Measurements from ENCODE around the gene SLC5A3. TPM values are rescaled to one million over a fixed set of nuclear protein-coding genes. Genes with fewer than 3 reads are reported as not detected.

The SLC5A3 gene
- total RNA-seq, 1 donor from 2014 or later, result 45.4 TPM

- H3K4me3 Mint-ChIP-seq, result peak overlapping the region; percentile 96
- intact Hi-C loops (cut with micrococcal nuclease), result loop anchor here (2.0 to 10.0 kb wide), 4 partner anchors 14 to 540 kb away; partner anchors contain the start of genes CRYZL1, DONSON, ITSN1 and RCAN1
- no peaks in the 10 kb centered on the region for H3K9me3 Mint-ChIP-seq
- H3K27me3 Mint-ChIP-seq (ENCODE audit: insufficient read depth), result peaks cover 4% of the 10 kb centered on the region
- no peak for DNase-seq (ENCODE audit: low spot score)
- peaks cover 56% of the 10 kb centered on the region for H3K4me1 Mint-ChIP-seq (ENCODE audit: low read depth)
- H3K36me3 Mint-ChIP-seq (ENCODE audit: low read depth), result peaks cover 46% of the 10 kb centered on the region
- peak overlapping the region; percentile 90 for H3K27ac Mint-ChIP-seq
Measured at GRCh38 chr21:34074283-34075090, 1.1 kb downstream of the SLC5A3 start.

GRCh38 chr21:34075091-34075425, 1.7 kb downstream of the SLC5A3 start:
- peak overlapping the region; percentile 96 for H3K4me3 Mint-ChIP-seq
- H3K27ac Mint-ChIP-seq, result peak overlapping the region; percentile 90
- no peak for DNase-seq (ENCODE audit: low spot score)
- intact Hi-C loops (cut with micrococcal nuclease), result loop anchor here (2.0 to 10.0 kb wide), 3 partner anchors 14 to 540 kb away; partner anchors contain the start of genes CRYZL1, ITSN1 and RCAN1
- H3K9me3 Mint-ChIP-seq, result no peaks in the 10 kb centered on the region
- no peaks in the 10 kb centered on the region for H3K27me3 Mint-ChIP-seq (ENCODE audit: insufficient read depth)
- H3K4me1 Mint-ChIP-seq (ENCODE audit: low read depth), result peaks cover 62% of the 10 kb centered on the region
- H3K36me3 Mint-ChIP-seq (ENCODE audit: low read depth), result peaks cover 51% of the 10 kb centered on the region

GRCh38 chr21:34075760-34076660, 2.6 kb downstream of the SLC5A3 start:
- H3K27me3 Mint-ChIP-seq (ENCODE audit: insufficient read depth), result no peaks in the 10 kb centered on the region
- H3K9me3 Mint-ChIP-seq, result no peaks in the 10 kb centered on the region
- peak overlapping the region; percentile 96 for H3K4me3 Mint-ChIP-seq
- H3K4me1 Mint-ChIP-seq (ENCODE audit: low read depth), result peaks cover 71% of the 10 kb centered on the region
- intact Hi-C loops (cut with micrococcal nuclease), result loop anchor here (1.0 to 10.0 kb wide), 8 partner anchors 8 to 539 kb away; partner anchors contain the start of genes ATP5PO, CRYZL1, ITSN1 and RCAN1
- DNase-seq (ENCODE audit: low spot score), result no peak
- peak overlapping the region; percentile 83 for H3K27ac Mint-ChIP-seq
- peaks cover 61% of the 10 kb centered on the region for H3K36me3 Mint-ChIP-seq (ENCODE audit: low read depth)

GRCh38 chr21:34076835-34077234, 3.5 kb downstream of the SLC5A3 start:
- DNase-seq (ENCODE audit: low spot score), result no peak
- Mint-ChIP-seq H3K36me3 (ENCODE audit: low read depth) (peaks cover 66% of the 10 kb centered on the region), H3K4me1 (ENCODE audit: low read depth) (peaks cover 80% of the 10 kb centered on the region), H3K27ac (peak overlapping the region; percentile 20), H3K9me3 (no peaks in the 10 kb centered on the region), H3K4me3 (peak overlapping the region; percentile 96), H3K27me3 (ENCODE audit: insufficient read depth) (no peaks in the 10 kb centered on the region)
- intact Hi-C loops (cut with micrococcal nuclease), result loop anchor here (1.0 to 10.0 kb wide), 7 partner anchors 7 to 538 kb away; partner anchors contain the start of genes ATP5PO, CRYZL1, ITSN1 and RCAN1

DNA sequence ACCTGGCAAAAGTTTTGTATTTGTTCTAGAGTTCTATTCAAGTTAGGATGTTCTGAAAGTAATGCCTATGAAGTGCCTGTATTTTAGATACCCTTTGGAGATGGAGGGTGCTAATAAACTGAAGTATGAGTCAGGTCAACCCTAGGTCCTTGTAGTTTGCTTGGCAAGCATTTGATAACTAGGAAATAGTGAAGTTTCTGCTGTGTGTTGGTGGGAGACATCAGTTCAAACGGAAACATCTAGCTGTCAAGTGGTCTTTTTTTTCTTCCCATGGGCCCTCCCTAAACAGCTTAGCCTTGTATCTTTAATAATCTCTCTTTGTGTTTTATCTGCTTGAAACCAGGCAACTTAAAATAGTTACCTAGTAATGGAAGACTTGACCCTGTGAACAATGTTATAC, 4.5 kb downstream of the SLC5A3 start:
- Mint-ChIP-seq H3K4me3 (peak overlapping the region; percentile 61), H3K27me3 (ENCODE audit: insufficient read depth) (no peaks in the 10 kb centered on the region), H3K27ac (peak overlapping the region; percentile 70), H3K36me3 (ENCODE audit: low read depth) (peaks cover 77% of the 10 kb centered on the region), H3K9me3 (no peaks in the 10 kb centered on the region), H3K4me1 (ENCODE audit: low read depth) (peaks cover 86% of the 10 kb centered on the region)
- intact Hi-C loops (cut with micrococcal nuclease), result loop anchor here (1.0 to 10.0 kb wide), 7 partner anchors 9 to 537 kb away; partner anchors contain the start of genes CRYZL1, ITSN1 and RCAN1
- DNase-seq (ENCODE audit: low spot score), result no peak

DNA sequence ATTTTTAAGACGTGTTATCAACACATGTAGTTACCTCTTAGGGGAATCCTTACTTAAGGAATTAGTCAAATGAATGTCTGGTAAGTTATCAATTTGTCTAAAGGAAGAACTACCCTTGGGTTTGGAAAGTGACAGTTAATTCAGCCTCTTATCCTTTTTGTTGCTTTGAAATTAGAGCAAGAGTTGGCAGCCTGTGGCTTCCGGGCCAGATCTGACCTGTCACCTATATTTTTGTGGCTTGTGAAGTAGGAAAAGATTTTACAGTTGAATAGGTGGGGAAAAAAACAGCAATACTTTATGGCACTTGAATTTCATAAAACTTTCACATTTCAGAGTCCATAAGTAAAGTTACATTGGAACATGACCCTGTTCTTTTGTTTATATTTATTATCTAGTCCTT, 5.5 kb downstream of the SLC5A3 start:
- peak overlapping the region; percentile 70 for H3K27ac Mint-ChIP-seq
- DNase-seq (ENCODE audit: low spot score), result no peak
- peaks cover 85% of the 10 kb centered on the region for H3K36me3 Mint-ChIP-seq (ENCODE audit: low read depth)

DNA sequence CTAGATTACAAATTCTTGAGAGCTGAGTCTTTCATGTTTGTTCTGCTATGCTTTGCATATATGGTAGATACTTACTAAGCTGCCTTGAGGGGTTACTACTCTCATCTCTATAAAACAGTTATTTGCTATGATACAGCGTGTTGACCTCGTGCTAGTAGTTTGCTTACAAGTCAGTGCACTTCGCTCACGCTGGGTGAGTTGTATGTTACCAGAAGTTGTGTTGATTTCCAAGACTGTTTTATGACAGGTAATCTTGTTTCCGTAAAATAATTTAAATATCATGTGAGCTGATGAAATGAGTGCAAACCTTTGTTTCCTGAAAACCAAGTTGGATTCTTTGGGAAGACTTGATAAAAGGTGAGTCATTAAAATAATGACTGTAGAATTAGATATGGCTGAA, 7.3 kb downstream of the SLC5A3 start:
- intact Hi-C loops (cut with micrococcal nuclease), result no loop called here
- Mint-ChIP-seq H3K9me3 (no peaks in the 10 kb centered on the region), H3K4me1 (ENCODE audit: low read depth) (peaks cover 95% of the 10 kb centered on the region), H3K4me3 (no peak overlapping the region), H3K36me3 (ENCODE audit: low read depth) (peaks cover 78% of the 10 kb centered on the region), H3K27me3 (ENCODE audit: insufficient read depth) (no peaks in the 10 kb centered on the region), H3K27ac (peak overlapping the region; percentile 18)
- no peak for DNase-seq (ENCODE audit: low spot score)

More for the DNA sequence above, 5.5 kb downstream of the SLC5A3 start:
- Mint-ChIP-seq H3K4me3 (peak overlapping the region; percentile 61), H3K4me1 (ENCODE audit: low read depth) (peaks cover 96% of the 10 kb centered on the region), H3K27me3 (ENCODE audit: insufficient read depth) (no peaks in the 10 kb centered on the region), H3K9me3 (no peaks in the 10 kb centered on the region)
- intact Hi-C loops (cut with micrococcal nuclease), result loop anchor here (1.0 to 10.0 kb wide), 6 partner anchors 8 to 536 kb away; partner anchors contain the start of genes CRYZL1, ITSN1 and RCAN1

DNA sequence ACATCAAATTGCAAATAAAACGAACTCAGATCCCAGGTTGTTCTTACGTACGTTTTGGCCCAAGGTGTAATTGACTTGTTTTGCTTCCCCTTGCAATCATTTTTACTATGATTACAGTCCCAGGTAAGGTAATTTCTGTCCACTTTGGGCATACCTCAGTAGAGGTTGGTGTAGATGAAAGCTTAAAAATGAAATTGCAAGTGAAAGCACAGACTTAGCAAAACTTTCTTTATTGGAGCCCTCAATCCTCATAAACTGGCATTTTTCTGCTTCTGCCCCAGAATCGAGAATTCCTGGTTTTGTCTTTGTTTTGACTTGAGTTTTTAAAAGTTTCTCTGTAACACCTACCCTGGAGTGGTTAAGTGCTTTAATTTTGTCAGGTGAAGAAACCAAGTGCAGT, 9.4 kb downstream of the SLC5A3 start:
- peaks cover 74% of the 10 kb centered on the region for H3K4me1 Mint-ChIP-seq (ENCODE audit: low read depth)
- peak overlapping the region; percentile 77 for H3K27ac Mint-ChIP-seq
- no peak for DNase-seq (ENCODE audit: low spot score)
- intact Hi-C loops (cut with micrococcal nuclease), result no loop called here
- no peaks in the 10 kb centered on the region for H3K9me3 Mint-ChIP-seq
- no peaks in the 10 kb centered on the region for H3K27me3 Mint-ChIP-seq (ENCODE audit: insufficient read depth)
- H3K4me3 Mint-ChIP-seq, result peak overlapping the region; percentile 20
- H3K36me3 Mint-ChIP-seq (ENCODE audit: low read depth), result peaks cover 63% of the 10 kb centered on the region

GRCh38 chr21:34083357-34083756, 10.0 kb downstream of the SLC5A3 start:
- no peak for DNase-seq (ENCODE audit: low spot score)
- Mint-ChIP-seq H3K36me3 (ENCODE audit: low read depth) (peaks cover 57% of the 10 kb centered on the region), H3K4me3 (peak overlapping the region; percentile 62), H3K9me3 (no peaks in the 10 kb centered on the region), H3K27ac (peak overlapping the region; percentile 77), H3K4me1 (ENCODE audit: low read depth) (peaks cover 68% of the 10 kb centered on the region), H3K27me3 (ENCODE audit: insufficient read depth) (no peaks in the 10 kb centered on the region)
- intact Hi-C loops (cut with micrococcal nuclease), result no loop called here

GRCh38 chr21:34085129-34085528, 11.8 kb downstream of the SLC5A3 start:
- DNase-seq (ENCODE audit: low spot score), result no peak
- peaks cover 60% of the 10 kb centered on the region for H3K4me1 Mint-ChIP-seq (ENCODE audit: low read depth)
- peaks cover 48% of the 10 kb centered on the region for H3K36me3 Mint-ChIP-seq (ENCODE audit: low read depth)
- no peaks in the 10 kb centered on the region for H3K27me3 Mint-ChIP-seq (ENCODE audit: insufficient read depth)
- H3K27ac Mint-ChIP-seq, result peak overlapping the region; percentile 13
- intact Hi-C loops (cut with micrococcal nuclease), result no loop called here
- no peaks in the 10 kb centered on the region for H3K9me3 Mint-ChIP-seq
- no peak overlapping the region for H3K4me3 Mint-ChIP-seq

GRCh38 chr21:34086887-34087306, 13.5 kb downstream of the SLC5A3 start:
- Mint-ChIP-seq H3K27me3 (ENCODE audit: insufficient read depth) (no peaks in the 10 kb centered on the region), H3K4me3 (no peak overlapping the region), H3K4me1 (ENCODE audit: low read depth) (peaks cover 57% of the 10 kb centered on the region), H3K27ac (no peak overlapping the region), H3K9me3 (no peaks in the 10 kb centered on the region), H3K36me3 (ENCODE audit: low read depth) (peaks cover 40% of the 10 kb centered on the region)
- intact Hi-C loops (cut with micrococcal nuclease), result loop anchor here (1.0 to 2.0 kb wide), 2 partner anchors 9 to 16 kb away; no protein-coding TSS in a partner anchor
- DNase-seq (ENCODE audit: low spot score), result no peak

- Mint-ChIP-seq H3K27me3 (ENCODE audit: insufficient read depth) (no peaks in the 10 kb centered on the region), H3K9me3 (no peaks in the 10 kb centered on the region), H3K4me3 (no peak overlapping the region), H3K27ac (no peak overlapping the region), H3K36me3 (ENCODE audit: low read depth) (peaks cover 25% of the 10 kb centered on the region), H3K4me1 (ENCODE audit: low read depth) (peaks cover 47% of the 10 kb centered on the region)
- DNase-seq (ENCODE audit: low spot score), result no peak
- intact Hi-C loops (cut with micrococcal nuclease), result loop anchor here (2.0 kb wide), 1 partner anchor 14 kb away; no protein-coding TSS in a partner anchor
Measured at GRCh38 chr21:34088752-34089151, 15.4 kb downstream of the SLC5A3 start.

All from activated T-helper 1 cell treated with anti-CD3 and anti-CD28 coated beads, Interleukin-12 subunit alpha, Interleukin-12 subunit beta, Interleukin-2, Interleukin-4 antibody, amounts not matched to agents 30 ng/mL and 10 ng/mL and 1 ng/mL, durations not matched to agents 14 hours and 24 hours and 36 hours (primary cell).